ENCODE data around the gene UBA1.

UBA1 gene

GRCh38 chrX:47169726-47170515 lies 23.7 kb upstream of the UBA1 start:
- no peak for DNase-seq (ENCODE audit: low spot score)

- no peak for DNase-seq (ENCODE audit: low spot score)
Observed at GRCh38 chrX:47170861-47171692, 22.6 kb upstream of the UBA1 start.

- DNase-seq (ENCODE audit: low spot score): no peak
Observed at GRCh38 chrX:47171996-47172395, 21.6 kb upstream of the UBA1 start.

- no peak for DNase-seq (ENCODE audit: low spot score)
Observed at GRCh38 chrX:47172549-47172948, 21.1 kb upstream of the UBA1 start.

- DNase-seq (ENCODE audit: low spot score): no peak
Observed at GRCh38 chrX:47172971-47173792, 20.4 kb upstream of the UBA1 start.

- no peak for DNase-seq (ENCODE audit: low spot score)
Observed at GRCh38 chrX:47174376-47174775, 19.3 kb upstream of the UBA1 start.

GRCh38 chrX:47174846-47175587 lies 18.6 kb upstream of the UBA1 start:
- no peak for DNase-seq (ENCODE audit: low spot score)

GRCh38 chrX:47175588-47175980 lies 18.0 kb upstream of the UBA1 start:
- no peak for DNase-seq (ENCODE audit: low spot score)

GRCh38 chrX:47176101-47176740 lies 17.4 kb upstream of the UBA1 start:
- no peak for DNase-seq (ENCODE audit: low spot score)

GRCh38 chrX:47177079-47177478 lies 16.6 kb upstream of the UBA1 start:
- no peak for DNase-seq (ENCODE audit: low spot score)

GRCh38 chrX:47178337-47178736 lies 15.3 kb upstream of the UBA1 start:
- no peak for DNase-seq (ENCODE audit: low spot score)

GRCh38 chrX:47179221-47179927 lies 14.3 kb upstream of the UBA1 start:
- DNase-seq (ENCODE audit: low spot score): no peak

GRCh38 chrX:47179928-47180255 lies 13.7 kb upstream of the UBA1 start:
- no peak for DNase-seq (ENCODE audit: low spot score)

GRCh38 chrX:47180346-47180745 lies 13.3 kb upstream of the UBA1 start:
- no peak for DNase-seq (ENCODE audit: low spot score)

GRCh38 chrX:47181301-47181700 lies 12.3 kb upstream of the UBA1 start:
- no peak for DNase-seq (ENCODE audit: low spot score)

- DNase-seq (ENCODE audit: low spot score): no peak
Observed at GRCh38 chrX:47182106-47182700, 11.4 kb upstream of the UBA1 start.

GRCh38 chrX:47184486-47184885 lies 9.1 kb upstream of the UBA1 start:
- DNase-seq (ENCODE audit: low spot score): no peak

GRCh38 chrX:47185241-47185640 lies 8.4 kb upstream of the UBA1 start:
- DNase-seq (ENCODE audit: low spot score): no peak

GRCh38 chrX:47186096-47186740 lies 7.4 kb upstream of the UBA1 start:
- no peak for DNase-seq (ENCODE audit: low spot score)
